ENCODE data around the gene PEPD. TPM values are rescaled to one million over a fixed set of nuclear protein-coding genes. Genes with fewer than 3 reads are reported as not detected.
"Not testable (repeated sequence)": the region's sequence is repeated elsewhere in the genome, so short reads cannot be mapped to it uniquely, and the experiment has no call there.

PEPD gene
- total RNA-seq, 1 donor from 2014 or later = 23.8 TPM

DNA sequence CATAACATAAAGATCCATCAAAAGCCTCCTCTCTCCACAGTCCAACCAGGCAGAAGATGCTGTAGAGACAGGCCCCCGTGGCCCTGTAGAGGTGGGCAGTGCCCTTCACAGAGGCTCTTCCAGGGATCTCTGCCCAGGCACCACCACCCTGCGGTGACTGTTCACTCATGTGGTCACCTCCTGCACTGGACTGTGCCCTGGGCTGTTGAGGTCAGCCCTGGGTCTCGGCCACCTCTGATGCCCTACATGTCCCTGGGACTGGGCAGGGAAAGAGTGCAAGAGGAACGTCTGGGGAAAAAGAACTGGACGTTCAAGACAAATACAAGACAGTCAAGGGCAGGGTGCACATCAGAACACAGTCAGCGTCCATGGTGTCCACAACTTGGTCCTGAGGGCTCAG is 22.3 kb downstream of the PEPD start:
- no peaks in the 10 kb centered on the region for H3K4me1 Mint-ChIP-seq (ENCODE audit: low read depth)
- no peak overlapping the region for H3K4me3 Mint-ChIP-seq (ENCODE audit: low read depth)
- H3K9me3 Mint-ChIP-seq = no peaks in the 10 kb centered on the region
- no peaks in the 10 kb centered on the region for H3K36me3 Mint-ChIP-seq (ENCODE audit: low read depth)
- no peak overlapping the region for H3K27ac Mint-ChIP-seq
- no peak for DNase-seq (ENCODE audit: low spot score)
- H3K27me3 Mint-ChIP-seq (ENCODE audit: low read depth) = no peaks in the 10 kb centered on the region
- intact Hi-C loops (cut with micrococcal nuclease) = no loop called here

- H3K36me3 Mint-ChIP-seq (ENCODE audit: low read depth) = no peaks in the 10 kb centered on the region
- no peak for DNase-seq (ENCODE audit: low spot score)
- no peaks in the 10 kb centered on the region for H3K27me3 Mint-ChIP-seq (ENCODE audit: low read depth)
- H3K9me3 Mint-ChIP-seq = no peaks in the 10 kb centered on the region
- no peaks in the 10 kb centered on the region for H3K4me1 Mint-ChIP-seq (ENCODE audit: low read depth)
- intact Hi-C loops (cut with micrococcal nuclease) = no loop called here
- no peak overlapping the region for H3K27ac Mint-ChIP-seq
- no peak overlapping the region for H3K4me3 Mint-ChIP-seq (ENCODE audit: low read depth)
Measured at GRCh38 chr19:33498391-33499000, 23.1 kb downstream of the PEPD start.

DNA sequence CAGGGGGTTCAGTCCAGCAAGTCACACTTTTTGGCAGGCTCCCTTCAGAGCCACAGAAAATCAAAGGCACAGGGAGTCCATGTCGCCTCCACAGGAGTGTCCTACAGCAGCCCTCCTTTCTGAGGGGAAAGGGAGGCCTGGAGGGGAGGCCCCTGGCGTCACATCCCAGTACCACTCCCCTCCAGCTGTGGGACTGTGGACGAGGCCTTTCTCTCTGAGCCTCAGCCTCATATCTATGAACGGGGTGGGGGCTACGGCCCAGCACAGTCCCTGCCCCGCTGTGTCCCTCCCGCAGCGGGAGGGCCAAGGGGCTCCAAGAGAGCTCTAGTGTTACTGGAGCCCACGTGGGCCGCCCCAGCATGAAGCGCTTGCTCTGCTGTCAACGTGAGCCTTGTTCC is 23.8 kb downstream of the PEPD start:
- H3K36me3 Mint-ChIP-seq (ENCODE audit: low read depth) = no peaks in the 10 kb centered on the region
- H3K9me3 Mint-ChIP-seq = no peaks in the 10 kb centered on the region
- DNase-seq (ENCODE audit: low spot score) = no peak
- no peaks in the 10 kb centered on the region for H3K27me3 Mint-ChIP-seq (ENCODE audit: low read depth)
- intact Hi-C loops (cut with micrococcal nuclease) = no loop called here
- no peak overlapping the region for H3K4me3 Mint-ChIP-seq (ENCODE audit: low read depth)
- no peak overlapping the region for H3K27ac Mint-ChIP-seq
- no peaks in the 10 kb centered on the region for H3K4me1 Mint-ChIP-seq (ENCODE audit: low read depth)

DNA sequence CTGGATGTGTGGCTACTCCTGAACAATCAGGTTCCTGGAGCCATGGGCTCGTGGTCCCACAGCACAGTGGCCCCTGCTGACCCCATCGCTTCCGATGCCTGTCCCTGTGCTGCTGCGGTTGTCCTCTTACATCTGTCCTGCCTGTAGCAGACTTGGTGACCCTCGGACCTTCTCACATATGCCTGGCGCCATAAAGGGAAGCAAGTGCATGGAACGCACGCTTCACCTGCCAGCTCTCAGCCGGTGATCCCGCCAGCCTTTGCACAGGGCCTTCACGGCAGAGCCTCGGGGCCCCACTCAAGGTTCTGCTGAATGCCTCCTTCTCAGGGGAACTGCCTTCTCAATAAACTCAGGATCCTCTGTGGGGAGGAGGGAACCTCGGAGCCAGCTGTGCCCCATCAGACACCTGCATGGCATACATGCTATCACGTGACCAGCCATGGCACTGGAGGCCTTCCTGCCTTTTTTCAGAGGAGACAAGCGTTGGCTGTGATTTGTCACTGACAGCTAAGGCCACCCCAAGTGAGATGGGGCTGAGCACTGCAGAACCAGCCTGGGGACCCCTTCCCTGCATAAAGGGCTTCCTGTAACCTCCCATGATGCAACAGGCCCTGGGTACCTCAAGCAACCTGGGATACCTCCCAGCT is 24.3 kb downstream of the PEPD start:
- Mint-ChIP-seq H3K4me1 (ENCODE audit: low read depth) (no peaks in the 10 kb centered on the region), H3K36me3 (ENCODE audit: low read depth) (no peaks in the 10 kb centered on the region), H3K9me3 (no peaks in the 10 kb centered on the region), H3K27ac (no peak overlapping the region), H3K4me3 (ENCODE audit: low read depth) (no peak overlapping the region), H3K27me3 (ENCODE audit: low read depth) (no peaks in the 10 kb centered on the region)
- DNase-seq (ENCODE audit: low spot score) = no peak
- intact Hi-C loops (cut with micrococcal nuclease) = no loop called here

DNA sequence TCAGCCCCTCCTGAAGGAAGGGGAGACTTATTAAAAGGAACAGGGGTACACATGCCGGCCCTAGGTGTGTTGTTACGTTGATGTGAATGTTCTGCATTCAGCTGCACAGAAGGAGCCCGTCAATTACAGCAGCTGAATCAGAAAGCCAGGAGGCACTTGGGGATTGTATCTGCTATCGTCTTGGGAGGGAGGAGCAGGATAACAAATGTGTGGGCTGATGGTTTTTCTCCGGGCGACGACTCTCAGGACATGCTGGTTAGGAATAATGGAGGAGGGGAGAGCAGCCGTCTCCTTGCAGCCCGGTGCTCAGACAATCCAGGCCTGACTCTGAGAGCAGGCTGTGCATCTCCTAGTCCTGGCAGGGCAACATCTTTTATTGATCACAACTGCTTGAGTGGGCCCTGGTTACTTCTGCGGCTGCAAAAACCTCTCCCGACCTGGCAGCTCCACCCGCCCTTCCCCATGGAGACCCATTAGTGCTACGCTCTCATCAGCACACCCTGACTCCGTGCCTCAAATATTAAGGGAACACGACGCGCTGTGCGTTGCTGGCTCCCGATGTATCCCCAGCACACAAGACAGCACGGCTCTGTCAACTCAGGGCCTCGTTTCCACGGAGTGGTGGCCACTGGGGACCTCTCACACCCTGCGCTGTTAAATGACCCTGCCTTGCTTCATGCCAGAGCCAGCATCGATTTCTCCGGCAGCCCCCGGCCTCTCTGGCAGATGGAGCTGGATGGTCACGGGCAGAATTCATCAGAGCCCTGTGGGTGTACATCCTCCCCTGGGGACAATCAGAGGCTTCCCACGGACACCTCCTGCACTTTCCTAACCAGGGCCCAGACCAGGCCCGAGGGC is 25.3 kb downstream of the PEPD start:
- Mint-ChIP-seq H3K36me3 (ENCODE audit: low read depth) (no peaks in the 10 kb centered on the region), H3K4me3 (ENCODE audit: low read depth) (no peak overlapping the region), H3K4me1 (ENCODE audit: low read depth) (no peaks in the 10 kb centered on the region), H3K9me3 (no peaks in the 10 kb centered on the region), H3K27me3 (ENCODE audit: low read depth) (no peaks in the 10 kb centered on the region), H3K27ac (no peak overlapping the region)
- intact Hi-C loops (cut with micrococcal nuclease) = no loop called here
- DNase-seq (ENCODE audit: low spot score) = no peak

DNA sequence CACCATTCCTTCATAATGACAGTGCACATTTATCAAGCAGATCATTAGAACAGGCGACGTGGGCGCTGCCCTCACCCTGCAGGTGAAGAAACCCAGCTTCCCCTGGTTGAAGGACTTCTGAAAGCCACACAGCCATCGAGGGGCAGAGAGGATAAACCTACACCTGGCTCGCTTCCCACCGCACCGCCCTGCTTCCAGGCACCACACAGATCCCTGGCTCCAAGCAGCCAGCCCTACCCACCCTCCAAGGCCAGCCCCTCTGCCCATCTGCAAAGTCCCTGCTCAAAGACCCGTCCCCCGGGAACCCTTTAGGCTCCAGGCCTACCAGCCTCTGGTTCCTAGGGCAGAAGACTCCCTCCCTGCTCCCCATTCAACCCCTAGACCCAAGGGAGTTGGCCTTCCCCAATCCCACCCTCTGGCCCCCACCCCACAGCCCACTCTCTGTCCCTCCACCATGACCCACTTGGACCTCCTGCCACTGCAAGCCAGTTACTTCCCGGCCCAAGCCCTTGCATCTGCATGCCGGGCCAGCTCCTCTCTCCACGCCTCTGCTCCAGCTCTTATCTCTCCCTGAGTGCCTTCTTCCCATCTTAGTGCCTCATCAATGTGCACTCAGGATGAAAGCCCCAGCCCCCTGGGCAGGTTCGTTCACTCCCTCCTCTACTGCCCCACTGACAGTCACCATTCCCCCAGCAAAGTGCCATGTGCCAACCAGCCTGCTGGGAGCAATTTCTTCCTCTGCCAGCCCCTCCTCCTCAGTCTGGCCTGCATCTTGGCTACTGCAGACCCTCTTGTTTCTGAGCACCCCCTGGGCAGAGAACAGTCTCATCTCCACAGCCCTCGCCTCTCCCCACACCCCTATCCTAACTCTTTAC is 28.0 kb downstream of the PEPD start:
- Mint-ChIP-seq H3K27me3 (ENCODE audit: low read depth) (no peaks in the 10 kb centered on the region), H3K4me3 (ENCODE audit: low read depth) (no peak overlapping the region), H3K27ac (no peak overlapping the region), H3K36me3 (ENCODE audit: low read depth) (no peaks in the 10 kb centered on the region), H3K9me3 (no peaks in the 10 kb centered on the region), H3K4me1 (ENCODE audit: low read depth) (no peaks in the 10 kb centered on the region)
- no peak for DNase-seq (ENCODE audit: low spot score)
- intact Hi-C loops (cut with micrococcal nuclease) = no loop called here

DNA sequence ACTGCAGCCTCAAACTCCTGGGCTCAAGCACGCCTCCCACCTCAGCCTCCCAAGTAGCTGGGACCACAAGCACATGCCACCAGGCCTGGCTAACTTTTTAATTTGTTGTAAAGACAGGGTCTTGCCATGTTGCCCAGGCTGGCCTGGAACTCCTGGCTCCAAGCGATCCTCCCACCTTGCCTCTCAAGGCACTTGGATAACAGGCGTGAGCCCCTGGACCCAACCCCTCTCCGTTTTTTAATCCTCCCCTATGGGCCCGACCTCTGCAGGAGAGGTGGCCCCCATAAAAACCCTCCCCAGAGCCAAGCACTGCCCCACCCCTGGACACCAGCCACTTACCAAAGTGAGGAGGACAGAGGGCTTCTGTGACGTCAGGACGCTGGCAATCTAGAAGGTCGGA is 28.6 kb downstream of the PEPD start:
- Mint-ChIP-seq H3K36me3 (ENCODE audit: low read depth) (no peaks in the 10 kb centered on the region), H3K27me3 (ENCODE audit: low read depth) (no peaks in the 10 kb centered on the region), H3K4me1 (ENCODE audit: low read depth) (no peaks in the 10 kb centered on the region), H3K4me3 (ENCODE audit: low read depth) (no peak overlapping the region), H3K27ac (no peak overlapping the region), H3K9me3 (no peaks in the 10 kb centered on the region)
- intact Hi-C loops (cut with micrococcal nuclease) = no loop called here
- DNase-seq (ENCODE audit: low spot score) = no peak

- Mint-ChIP-seq H3K27me3 (ENCODE audit: low read depth) (no peaks in the 10 kb centered on the region), H3K36me3 (ENCODE audit: low read depth) (no peaks in the 10 kb centered on the region), H3K4me3 (ENCODE audit: low read depth) (no peak overlapping the region), H3K27ac (no peak overlapping the region), H3K4me1 (ENCODE audit: low read depth) (no peaks in the 10 kb centered on the region), H3K9me3 (no peaks in the 10 kb centered on the region)
- intact Hi-C loops (cut with micrococcal nuclease) = no loop called here
- DNase-seq (ENCODE audit: low spot score) = no peak
Measured at GRCh38 chr19:33492090-33492489, 29.5 kb downstream of the PEPD start.

DNA sequence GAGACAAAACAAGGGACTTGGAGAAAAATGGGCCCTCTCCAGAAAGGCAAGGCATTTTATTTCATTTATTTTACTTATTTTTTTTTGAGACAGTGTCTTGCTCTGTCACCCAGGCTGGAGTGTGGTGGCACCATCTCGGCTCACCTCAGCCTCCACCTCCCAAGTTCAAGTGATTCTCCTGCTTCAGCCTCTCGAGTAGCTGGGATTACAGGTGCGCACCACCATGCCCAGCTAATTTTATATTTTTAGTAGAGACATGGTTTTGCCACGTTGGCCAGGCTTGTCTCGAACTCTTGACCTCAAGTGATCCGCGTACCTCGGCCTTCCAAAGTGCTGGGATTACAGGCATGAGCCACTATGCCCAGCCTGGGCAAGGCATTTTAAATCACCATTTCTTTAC is 31.0 kb downstream of the PEPD start:
- H3K9me3 Mint-ChIP-seq; intact Hi-C loops (cut with micrococcal nuclease); H3K4me3 Mint-ChIP-seq (ENCODE audit: low read depth); DNase-seq (ENCODE audit: low spot score); H3K27ac Mint-ChIP-seq; H3K36me3 Mint-ChIP-seq (ENCODE audit: low read depth); H3K4me1 Mint-ChIP-seq (ENCODE audit: low read depth); H3K27me3 Mint-ChIP-seq (ENCODE audit: low read depth): not testable (repeated sequence)

DNA sequence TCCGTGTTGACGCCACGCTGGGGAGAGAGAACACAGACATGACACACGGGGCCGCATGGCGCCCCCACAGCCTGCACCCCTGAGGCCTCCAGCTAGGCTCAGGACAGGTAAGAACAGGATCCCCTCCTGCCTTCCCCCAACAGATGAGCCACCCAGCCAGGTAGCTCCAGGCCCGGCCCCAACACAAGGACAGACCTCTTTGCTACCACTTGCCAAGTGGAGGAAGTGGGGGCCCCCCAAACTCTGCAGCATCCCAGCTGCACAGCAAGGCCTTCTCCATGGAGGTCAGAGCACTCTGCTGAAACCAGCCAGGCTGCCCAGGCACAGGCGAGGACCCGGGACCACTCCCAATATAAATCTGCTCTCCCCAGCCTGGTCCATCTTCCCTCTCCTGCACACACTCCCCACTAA is 31.5 kb downstream of the PEPD start:
- DNase-seq (ENCODE audit: low spot score) = no peak
- no peaks in the 10 kb centered on the region for H3K36me3 Mint-ChIP-seq (ENCODE audit: low read depth)
- H3K9me3 Mint-ChIP-seq = no peaks in the 10 kb centered on the region

GRCh38 chr19:33488826-33489225 is 32.8 kb downstream of the PEPD start:
- Mint-ChIP-seq H3K27ac (no peak overlapping the region), H3K4me1 (ENCODE audit: low read depth) (no peaks in the 10 kb centered on the region), H3K9me3 (no peaks in the 10 kb centered on the region), H3K36me3 (ENCODE audit: low read depth) (no peaks in the 10 kb centered on the region), H3K27me3 (ENCODE audit: low read depth) (no peaks in the 10 kb centered on the region), H3K4me3 (ENCODE audit: low read depth) (no peak overlapping the region)
- intact Hi-C loops (cut with micrococcal nuclease) = no loop called here
- no peak for DNase-seq (ENCODE audit: low spot score)

More for the DNA sequence above, 31.5 kb downstream of the PEPD start:
- no peak overlapping the region for H3K27ac Mint-ChIP-seq
- no peaks in the 10 kb centered on the region for H3K4me1 Mint-ChIP-seq (ENCODE audit: low read depth)
- H3K27me3 Mint-ChIP-seq (ENCODE audit: low read depth) = no peaks in the 10 kb centered on the region
- no peak overlapping the region for H3K4me3 Mint-ChIP-seq (ENCODE audit: low read depth)
- intact Hi-C loops (cut with micrococcal nuclease) = no loop called here

DNA sequence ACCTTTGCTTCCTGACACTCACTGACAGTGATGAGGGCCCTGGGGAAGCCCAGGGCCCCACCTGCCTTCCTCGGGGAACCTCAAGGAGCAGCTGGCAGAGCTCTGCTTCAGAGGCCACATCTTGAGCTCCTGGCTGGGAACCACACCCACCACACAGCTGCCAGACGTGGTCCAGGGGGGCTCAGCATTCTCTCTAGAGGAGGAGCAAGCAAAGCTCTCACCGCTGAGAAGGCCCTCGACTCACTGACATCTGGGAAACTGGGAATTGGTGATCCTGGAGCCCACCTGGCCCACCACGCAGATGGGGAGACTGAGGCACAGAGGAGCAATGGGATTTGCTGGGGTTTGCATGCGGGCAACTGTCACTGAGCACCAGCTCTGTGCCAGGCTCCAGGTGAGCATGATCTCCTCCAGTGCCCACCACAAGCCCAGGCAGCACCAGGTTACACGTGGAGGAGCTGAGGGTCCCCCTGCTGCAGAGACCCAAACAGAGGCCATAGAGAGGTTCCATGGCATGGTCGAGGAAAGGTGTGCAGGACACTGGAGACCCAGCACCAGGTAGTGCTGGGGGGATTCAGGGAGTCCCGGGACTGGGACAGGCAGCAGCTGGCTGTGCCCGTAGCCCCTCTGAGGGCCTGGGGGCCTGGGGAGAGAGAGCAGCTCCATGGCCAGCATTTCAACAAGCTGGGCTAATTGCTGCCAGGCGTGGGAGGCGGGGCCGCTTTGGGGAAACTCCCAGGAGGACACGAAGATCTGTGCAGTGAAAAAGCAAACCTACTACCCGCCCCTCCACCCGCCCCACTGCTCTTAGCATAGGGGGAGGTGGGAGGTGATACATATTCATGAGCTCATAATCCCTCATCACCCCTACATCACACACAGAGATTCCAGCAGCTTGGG is 33.4 kb downstream of the PEPD start:
- intact Hi-C loops (cut with micrococcal nuclease) = no loop called here
- Mint-ChIP-seq H3K4me1 (ENCODE audit: low read depth) (no peaks in the 10 kb centered on the region), H3K27me3 (ENCODE audit: low read depth) (no peaks in the 10 kb centered on the region), H3K9me3 (peaks cover 1% of the 10 kb centered on the region), H3K36me3 (ENCODE audit: low read depth) (no peaks in the 10 kb centered on the region), H3K4me3 (ENCODE audit: low read depth) (no peak overlapping the region), H3K27ac (no peak overlapping the region)
- no peak for DNase-seq (ENCODE audit: low spot score)

All from activated T-helper 2 cell treated with anti-CD3 and anti-CD28 coated beads, Interferon-gamma antibody, Interleukin-2, Interleukin-4, amounts not matched to agents 10 μg/mL and 5 μg/mL and 100 μg/mL, durations not matched to agents 14 hours and 24 hours and 36 hours (primary cell).